CD4-positive, alpha-beta T cell (primary cell): ENCODE data around the gene PATE4. TPM values are rescaled to one million over a fixed set of nuclear protein-coding genes. Genes with fewer than 3 reads are reported as not detected.

Experiments
- ATAC-seq: fragments of 200-7000 bp; cut with Tn5 transposase; one replicate; pipeline ENCODE4 v1.10.0; 2022; ENCODE audit warnings: mild to moderate bottlenecking; ENCODE audit not compliant: poor library complexity
- CTCF ChIA-PET: fragments of 350-600 bp; sonication (Branson Sonifier 250); formaldehyde crosslinking; loops from one replicate; lab custom pipeline; 2021; ENCODE audit warnings: antibody characterized with exemption, inconsistent platforms; lab: Charles Lee
- POLR2A ChIA-PET: fragments of 350-600 bp; sonication (Branson Sonifier 250); formaldehyde crosslinking; loops from one replicate; lab custom pipeline; 2021; ENCODE audit warnings: antibody characterized with exemption, inconsistent platforms; lab: Charles Lee
- DNase-seq, 14 experiments: peaks; one replicate each; pipeline ENCODE4 v3.0.0-alpha.2; 2013 to 2020; ENCODE audit warnings: mixed read lengths in 2 of 14
- H3K27ac ChIP-seq, 2 donors: one replicate each; pipeline versions ENCODE4 v1.5.1 to v1.7.0; 2013; ENCODE audit warnings: low read length in 2 of 2, low read depth in 1 of 2, mild to moderate bottlenecking in 1 of 2
- H3K27me3 ChIP-seq, 2 experiments: 1 replicate in 1 of 2; 2 replicates in 1 of 2; pipeline versions ENCODE4 v1.6.1 to v1.7.0; 2013; ENCODE audit warnings: low read length in 2 of 2, control low read depth in 1 of 2, mild to moderate bottlenecking in 1 of 2, moderate library complexity in 1 of 2; ENCODE audit not compliant: insufficient read depth in 2 of 2, control insufficient read depth in 1 of 2
- H3K36me3 ChIP-seq: one replicate; pipeline ENCODE4 v1.6.1; 2013; ENCODE audit warnings: low read length, control low read depth; ENCODE audit not compliant: insufficient read depth
- H3K4me1 ChIP-seq: one replicate; pipeline ENCODE4 v1.6.1; 2013; ENCODE audit warnings: low read length, control low read depth; ENCODE audit not compliant: insufficient read depth
- H3K4me3 ChIP-seq: one replicate; pipeline ENCODE4 v1.5.1; 2013; ENCODE audit warnings: mild to moderate bottlenecking, low read length, moderate library complexity
- H3K9me3 ChIP-seq, 2 experiments: 1 replicate in 1 of 2; 2 replicates in 1 of 2; pipeline versions ENCODE4 v1.6.1 to v1.7.0; 2013; ENCODE audit warnings: low read length in 2 of 2, mild to moderate bottlenecking in 2 of 2, control low read depth in 1 of 2, moderate library complexity in 1 of 2; ENCODE audit not compliant: control insufficient read depth in 1 of 2, insufficient read depth in 1 of 2
- H3K27ac Mint-ChIP-seq: one replicate; pipeline ENCODE4 v1.8.0; 2020; ENCODE audit warnings: mixed read lengths
- H3K27me3 Mint-ChIP-seq: one replicate; pipeline ENCODE4 v1.8.0; 2021; ENCODE audit warnings: mixed read lengths
- H3K36me3 Mint-ChIP-seq: one replicate; pipeline ENCODE4 v1.8.0; 2021; ENCODE audit warnings: low read depth, mixed read lengths
- H3K4me1 Mint-ChIP-seq: one replicate; pipeline ENCODE4 v1.8.0; 2021; ENCODE audit warnings: low read depth, mixed read lengths
- H3K4me3 Mint-ChIP-seq: one replicate; pipeline ENCODE4 v1.8.0; 2020; ENCODE audit warnings: mild to moderate bottlenecking, mixed read lengths
- H3K9me3 Mint-ChIP-seq: one replicate; pipeline ENCODE4 v1.8.0; 2020; ENCODE audit warnings: mixed read lengths
- CTCF ChIP-seq: fragments of 200-600 bp; IDR thresholded peaks from one replicate; pipeline ENCODE4 v1.8.0; 2022; ENCODE audit warnings: antibody characterized with exemption, mild to moderate bottlenecking
- intact Hi-C, 2 experiments: fragments of 100-400 bp; cut with DNase I in 1 of 2; cut with micrococcal nuclease in 1 of 2; formaldehyde crosslinking; loops; one replicate each; pipeline versions ENCODE4 v1.15.1 to v1.9.0; 2023 to 2025; cut with DNase I, micrococcal nuclease
- total RNA-seq, 174 experiments: library from RNA in 2 of 174; stranded (reverse) in 2 of 174; gene quantifications; one replicate each; pipeline ENCODE4 v1.2.3 and lab custom pipeline; 2021 to 2026

PATE4 gene
- total RNA-seq, 2 experiments from 2014 or later = not detected

GRCh38 chr11:125802387-125802786 is 30.7 kb upstream of the PATE4 start:
- ChIA-PET POLR2A (interaction anchor here (0.7 kb wide), 1 partner anchor 13 kb away, joined by 3 read pairs; no protein-coding TSS in a partner anchor), CTCF (no interaction called here)
- peaks cover 15% of the 10 kb centered on the region for H3K9me3 Mint-ChIP-seq
- ATAC-seq (no peak), DNase-seq (no peak)
- H3K4me3 Mint-ChIP-seq = no peak overlapping the region
- Histone ChIP-seq H3K4me1 (no peaks in the 10 kb centered on the region), H3K9me3 (peaks cover 14 to 33% of the 10 kb centered on the region in 2 experiments), H3K27me3 (no peaks in the 10 kb centered on the region), H3K36me3 (no peaks in the 10 kb centered on the region), H3K27ac (no peak overlapping the region), H3K4me3 (no peak overlapping the region)
- peaks cover 21% of the 10 kb centered on the region for H3K27me3 Mint-ChIP-seq
- H3K4me1 Mint-ChIP-seq = no peaks in the 10 kb centered on the region
- no peak overlapping the region for H3K27ac Mint-ChIP-seq
- intact Hi-C loops = no loop called here
- no peak for TF ChIP-seq CTCF
- H3K36me3 Mint-ChIP-seq = peaks cover 4% of the 10 kb centered on the region

GRCh38 chr11:125807909-125808308 is 25.2 kb upstream of the PATE4 start:
- H3K27me3 ChIP-seq = no peaks in the 10 kb centered on the region
- H3K4me1 ChIP-seq = no peaks in the 10 kb centered on the region
- intact Hi-C loops = no loop called here
- no peak overlapping the region for H3K4me3 ChIP-seq
- H3K27ac ChIP-seq = no peak overlapping the region
- no peak for DNase-seq
- Mint-ChIP-seq H3K27me3 (peaks cover 15% of the 10 kb centered on the region), H3K9me3 (peaks cover 2% of the 10 kb centered on the region), H3K4me1 (no peaks in the 10 kb centered on the region), H3K27ac (no peak overlapping the region), H3K36me3 (no peaks in the 10 kb centered on the region), H3K4me3 (no peak overlapping the region)
- POLR2A ChIA-PET = no interaction called here
- CTCF ChIA-PET = no interaction called here
- peaks cover 8 to 10% of the 10 kb centered on the region in 2 experiments for H3K9me3 ChIP-seq
- ATAC-seq = no peak
- H3K36me3 ChIP-seq = no peaks in the 10 kb centered on the region
- no peak for TF ChIP-seq CTCF

- no peak overlapping the region for H3K4me3 Mint-ChIP-seq
Observed at GRCh38 chr11:125835748-125836147, 2.6 kb downstream of the PATE4 start.

More at GRCh38 chr11:125835748-125836147, 2.6 kb downstream of the PATE4 start:
- H3K27me3 ChIP-seq = peaks cover 4 to 5% of the 10 kb centered on the region in 2 experiments
- peaks cover 52% of the 10 kb centered on the region for H3K27me3 Mint-ChIP-seq
- H3K27ac Mint-ChIP-seq = no peak overlapping the region
- DNase-seq (no peak), ATAC-seq (no peak)
- no peaks in the 10 kb centered on the region for H3K4me1 ChIP-seq
- H3K9me3 Mint-ChIP-seq = peaks cover 4% of the 10 kb centered on the region
- no peak for TF ChIP-seq CTCF
- no peaks in the 10 kb centered on the region for H3K36me3 ChIP-seq
- H3K27ac ChIP-seq = no peak overlapping the region
- intact Hi-C loops = no loop called here
- peaks cover 0 to 6% of the 10 kb centered on the region in 2 experiments for H3K9me3 ChIP-seq
- H3K4me1 Mint-ChIP-seq = no peaks in the 10 kb centered on the region
- no peak overlapping the region for H3K4me3 ChIP-seq
- H3K36me3 Mint-ChIP-seq = no peaks in the 10 kb centered on the region
- CTCF ChIA-PET = no interaction called here
- POLR2A ChIA-PET = no interaction called here
